GM12873 (cell line): Measurements from ENCODE around the gene IBA57.

Experiments used
- TF ChIP-seq, protein P1 (sequence below): IDR thresholded peaks from 2 replicates; pipeline ENCODE4 v1.5.1; 2012; ENCODE audit warnings: low read depth, mild to moderate bottlenecking, moderate library complexity, low read length, control low read depth; ENCODE audit not compliant: insufficient read depth; ENCODE audit errors: missing control alignments

Gene IBA57

DNA sequence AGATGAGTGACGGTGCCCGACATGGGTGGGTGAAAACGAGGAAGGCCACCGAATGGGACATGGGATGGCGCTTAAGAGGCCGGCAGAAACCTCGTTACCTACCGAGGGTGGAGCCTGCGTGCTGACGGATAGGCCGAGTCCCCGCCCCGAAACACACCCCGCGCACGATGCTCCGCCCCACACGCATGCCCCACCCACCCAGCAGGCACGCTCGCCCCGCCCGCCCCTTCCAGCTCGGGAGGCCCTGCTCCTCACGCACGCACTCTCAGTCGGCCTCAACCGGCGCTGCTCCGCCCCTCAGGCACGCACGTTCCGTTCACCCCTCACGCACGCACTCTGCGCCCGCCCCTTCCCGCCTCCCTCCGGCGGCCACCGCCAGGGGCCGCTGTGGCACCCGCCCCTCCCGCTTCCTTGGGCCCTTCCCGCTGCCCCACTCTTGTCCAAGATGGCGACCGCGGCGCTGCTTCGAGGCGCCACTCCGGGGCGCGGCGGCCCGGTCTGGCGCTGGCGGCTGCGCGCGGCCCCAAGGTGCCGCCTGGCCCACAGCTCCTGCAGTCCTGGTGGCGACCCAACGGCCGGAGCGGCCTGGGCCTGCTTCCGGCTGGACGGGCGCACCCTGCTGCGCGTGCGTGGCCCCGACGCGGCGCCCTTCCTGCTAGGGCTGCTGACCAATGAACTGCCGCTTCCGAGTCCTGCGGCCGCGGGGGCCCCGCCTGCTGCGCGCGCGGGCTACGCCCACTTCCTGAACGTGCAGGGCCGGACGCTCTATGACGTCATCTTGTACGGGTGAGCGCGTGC lies at the start of gene IBA57:
TSS of gene IBA57 (plus strand) at position 433 of the 798 bp plus-strand sequence. CDS start at position 446, 13 bp downstream.
- TF ChIP-seq, protein P1, sequence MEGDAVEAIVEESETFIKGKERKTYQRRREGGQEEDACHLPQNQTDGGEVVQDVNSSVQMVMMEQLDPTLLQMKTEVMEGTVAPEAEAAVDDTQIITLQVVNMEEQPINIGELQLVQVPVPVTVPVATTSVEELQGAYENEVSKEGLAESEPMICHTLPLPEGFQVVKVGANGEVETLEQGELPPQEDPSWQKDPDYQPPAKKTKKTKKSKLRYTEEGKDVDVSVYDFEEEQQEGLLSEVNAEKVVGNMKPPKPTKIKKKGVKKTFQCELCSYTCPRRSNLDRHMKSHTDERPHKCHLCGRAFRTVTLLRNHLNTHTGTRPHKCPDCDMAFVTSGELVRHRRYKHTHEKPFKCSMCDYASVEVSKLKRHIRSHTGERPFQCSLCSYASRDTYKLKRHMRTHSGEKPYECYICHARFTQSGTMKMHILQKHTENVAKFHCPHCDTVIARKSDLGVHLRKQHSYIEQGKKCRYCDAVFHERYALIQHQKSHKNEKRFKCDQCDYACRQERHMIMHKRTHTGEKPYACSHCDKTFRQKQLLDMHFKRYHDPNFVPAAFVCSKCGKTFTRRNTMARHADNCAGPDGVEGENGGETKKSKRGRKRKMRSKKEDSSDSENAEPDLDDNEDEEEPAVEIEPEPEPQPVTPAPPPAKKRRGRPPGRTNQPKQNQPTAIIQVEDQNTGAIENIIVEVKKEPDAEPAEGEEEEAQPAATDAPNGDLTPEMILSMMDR = peak; percentile 92

DNA sequence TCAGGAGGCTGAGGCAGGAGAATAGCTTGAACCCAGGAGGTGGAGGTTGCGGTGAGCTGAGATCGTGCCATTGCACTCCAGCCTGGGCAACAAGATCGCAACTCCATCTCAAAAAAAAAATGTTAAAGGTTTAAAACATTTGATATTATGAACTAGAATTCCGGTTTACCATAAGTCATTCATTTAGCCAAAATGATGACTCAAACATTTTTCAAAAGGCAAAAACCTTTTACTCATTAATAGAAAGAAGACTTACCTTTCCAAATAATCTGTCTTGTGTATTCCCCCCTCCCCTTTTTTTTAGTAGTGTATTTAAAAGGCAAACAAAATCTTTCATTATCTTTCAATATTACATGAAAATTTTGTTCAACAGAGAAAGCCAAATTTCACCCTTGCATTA lies 48.3 kb upstream of the IBA57 start:
- TF ChIP-seq, protein P1 = no peak

DNA sequence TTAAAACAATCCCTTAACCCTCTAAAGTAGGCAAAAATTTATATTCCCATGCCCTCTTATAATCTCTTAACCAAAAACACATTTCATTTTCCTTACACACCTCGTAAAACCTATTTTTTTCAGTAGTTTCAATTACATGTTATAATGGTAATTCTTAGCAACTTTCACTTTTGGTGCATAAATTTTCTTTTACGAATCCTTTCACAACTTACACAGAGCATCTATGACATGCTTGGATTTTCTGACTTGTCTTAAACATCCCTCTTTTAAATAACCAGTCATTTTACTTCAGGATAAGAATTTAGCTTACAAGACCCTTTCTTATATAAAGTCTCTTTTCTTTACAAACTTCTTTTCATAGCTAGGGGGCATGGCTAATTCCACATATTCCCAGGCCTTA lies 47.6 kb upstream of the IBA57 start:
- TF ChIP-seq, protein P1 = no peak

DNA sequence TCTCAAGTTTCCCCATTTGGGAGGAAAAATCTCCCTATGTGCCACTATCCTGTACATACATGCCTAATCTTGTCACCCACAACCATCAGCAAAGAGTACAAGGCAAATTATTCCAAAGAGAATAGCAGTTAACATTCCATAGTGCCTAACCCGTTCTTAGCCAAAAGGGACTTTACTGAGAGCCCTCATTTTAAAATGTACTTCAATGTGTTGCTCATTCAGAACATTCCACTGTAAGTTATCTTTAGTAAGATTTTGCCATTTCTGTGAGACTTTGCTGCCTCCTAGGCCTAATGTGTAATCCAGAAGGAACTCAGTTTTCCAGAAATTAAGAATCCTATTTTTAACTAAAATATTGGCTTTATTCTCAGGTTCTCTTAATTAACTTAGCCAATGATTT lies 45.3 kb upstream of the IBA57 start:
- TF ChIP-seq, protein P1 = no peak

DNA sequence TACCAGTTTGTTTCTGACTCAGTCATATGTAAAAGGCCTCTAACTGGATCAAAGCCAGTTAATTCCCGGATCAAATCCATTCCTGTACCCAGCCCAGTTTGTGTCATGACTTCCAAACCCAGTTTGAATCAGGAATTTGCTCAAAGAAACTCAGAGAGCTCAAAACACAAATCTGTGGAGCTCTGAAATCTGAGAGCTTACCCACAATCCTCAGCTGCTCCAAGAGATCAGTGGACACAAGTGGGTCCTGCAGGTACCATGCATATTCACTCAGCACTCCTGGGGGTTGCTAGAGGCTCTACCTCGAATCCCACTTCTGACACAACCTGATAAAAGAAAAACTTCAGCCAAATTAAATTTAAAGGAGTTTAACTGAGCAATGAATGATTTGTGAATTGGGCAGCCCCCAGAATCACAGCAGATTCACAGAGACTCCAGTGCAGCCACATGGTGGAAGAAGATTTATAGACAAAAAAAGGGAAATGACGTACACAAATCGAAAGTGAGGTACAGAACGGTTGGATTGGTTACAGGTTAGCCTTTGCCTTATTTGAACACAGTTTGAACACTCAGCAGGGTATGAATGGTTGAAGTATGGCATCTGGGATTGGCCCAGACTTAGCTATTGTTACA lies 44.6 kb upstream of the IBA57 start:
- TF ChIP-seq, protein P1 = no peak

DNA sequence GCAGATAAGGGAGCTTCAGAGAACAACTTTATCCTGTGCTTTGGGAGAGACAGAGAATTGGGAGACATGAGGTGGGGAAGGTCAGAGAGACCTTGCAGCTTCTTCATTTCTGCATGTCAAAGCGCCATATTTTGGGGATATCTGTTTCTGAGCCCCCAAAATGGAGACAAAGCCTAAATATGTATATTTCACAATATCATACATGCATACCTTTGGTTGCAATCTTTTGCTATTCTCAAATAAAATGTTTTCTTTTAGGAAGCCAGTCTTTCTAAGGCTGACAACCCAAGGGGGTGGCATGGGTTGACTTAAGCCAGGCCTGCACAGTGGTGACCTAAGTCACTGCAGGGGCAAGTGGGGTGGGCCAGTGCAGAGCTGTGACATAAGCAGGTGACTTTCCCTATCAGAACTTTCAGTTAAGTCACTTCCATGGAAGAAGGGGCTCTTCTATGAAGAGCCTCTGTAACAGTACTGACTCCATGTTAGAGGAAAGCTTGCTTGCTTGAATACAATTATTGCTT lies 42.6 kb upstream of the IBA57 start:
- TF ChIP-seq, protein P1 = no peak

DNA sequence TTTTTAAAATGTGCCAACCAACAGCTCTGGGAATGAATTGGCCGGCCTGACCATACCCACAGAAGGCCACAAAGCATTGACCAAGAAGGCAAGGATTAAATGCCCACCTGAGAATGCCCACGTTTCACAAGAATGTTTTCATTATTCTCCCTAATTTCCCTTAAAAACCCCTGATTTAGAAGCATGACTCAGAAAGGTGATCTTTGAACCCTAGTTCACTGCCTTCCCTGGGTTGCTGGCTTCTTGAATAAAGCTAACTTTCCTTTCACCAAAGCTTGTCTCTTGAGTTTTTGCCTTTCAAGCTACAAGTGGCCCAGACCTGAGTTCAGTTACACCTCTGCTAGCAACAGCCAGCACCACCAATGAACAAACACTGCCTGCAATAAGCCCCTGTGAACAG lies 42.1 kb upstream of the IBA57 start:
- TF ChIP-seq, protein P1 = no peak
